Measurements from ENCODE around the gene CSTPP1.
"Not testable (repeated sequence)": the region's sequence is repeated elsewhere in the genome, so short reads cannot be mapped to it uniquely, and the experiment has no call there.

The CSTPP1 gene

DNA sequence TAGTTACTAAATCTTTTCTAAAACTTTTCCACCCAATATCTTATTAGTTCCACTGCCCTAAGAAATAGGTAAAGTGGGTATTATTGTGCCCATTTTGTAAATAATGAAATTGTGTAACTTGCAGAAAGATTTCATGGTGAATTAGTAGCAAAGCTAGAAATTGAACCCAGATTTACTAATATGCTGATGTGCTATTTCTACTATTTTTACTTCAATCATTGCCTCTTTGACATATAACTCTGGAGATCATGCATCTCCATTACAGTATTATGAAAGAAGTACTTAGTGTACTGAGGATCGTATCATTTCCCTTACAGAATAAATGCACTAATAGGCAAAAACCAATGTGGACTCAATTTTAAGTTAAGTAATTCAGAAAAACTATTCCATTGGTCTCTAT is 119.0 kb downstream of the CSTPP1 start:
- no peak for DNase-seq

DNA sequence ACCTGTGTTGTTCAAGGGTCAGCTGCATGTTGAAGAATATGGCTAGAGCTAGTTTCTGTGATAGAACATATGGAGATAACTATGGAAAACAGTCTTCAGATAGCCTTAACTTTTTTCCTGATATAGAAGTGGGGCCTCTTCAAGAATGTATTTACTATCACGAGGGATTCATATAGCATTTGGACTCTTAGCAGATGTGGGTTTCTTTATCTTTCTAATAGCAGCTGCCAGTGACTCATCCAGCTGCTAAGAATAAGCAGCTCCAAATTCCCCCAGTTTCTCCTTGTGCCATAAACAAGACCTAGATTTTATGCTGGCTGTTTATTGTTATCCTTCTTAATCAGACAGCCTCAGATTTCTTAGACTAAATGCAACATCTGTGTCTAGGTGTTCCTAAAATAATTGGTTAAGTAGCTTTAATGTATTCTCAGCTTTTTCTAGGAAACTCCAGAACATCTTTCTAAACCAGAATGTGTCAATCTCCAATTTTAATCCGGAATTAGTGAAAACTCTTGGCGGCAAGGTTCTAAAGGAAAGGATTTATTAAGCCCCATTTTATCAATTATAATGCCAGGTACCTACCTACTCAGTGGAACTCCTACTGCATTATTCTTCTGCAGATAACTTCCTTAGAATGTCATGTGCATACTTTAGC is 119.8 kb downstream of the CSTPP1 start:
- DNase-seq, result no peak

DNA sequence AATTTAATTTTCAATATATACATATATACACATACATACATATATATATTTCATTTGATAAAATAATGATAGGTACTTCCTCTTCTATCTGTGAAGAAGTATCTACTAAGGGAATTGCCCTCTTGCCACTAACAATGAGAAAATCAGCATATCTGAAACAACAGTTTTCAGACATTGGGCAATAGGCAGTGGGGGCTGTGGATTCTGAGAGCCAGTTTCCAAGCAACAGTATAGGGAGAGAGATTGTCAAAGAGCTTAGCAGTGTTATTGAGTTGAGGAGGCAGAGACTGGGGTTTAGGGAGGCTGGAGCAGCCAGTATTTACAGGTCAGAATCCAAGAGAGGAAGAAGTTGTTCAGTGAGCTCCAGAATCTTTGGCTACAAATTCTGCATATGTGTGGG is 120.8 kb downstream of the CSTPP1 start:
- DNase-seq, result no peak

DNA sequence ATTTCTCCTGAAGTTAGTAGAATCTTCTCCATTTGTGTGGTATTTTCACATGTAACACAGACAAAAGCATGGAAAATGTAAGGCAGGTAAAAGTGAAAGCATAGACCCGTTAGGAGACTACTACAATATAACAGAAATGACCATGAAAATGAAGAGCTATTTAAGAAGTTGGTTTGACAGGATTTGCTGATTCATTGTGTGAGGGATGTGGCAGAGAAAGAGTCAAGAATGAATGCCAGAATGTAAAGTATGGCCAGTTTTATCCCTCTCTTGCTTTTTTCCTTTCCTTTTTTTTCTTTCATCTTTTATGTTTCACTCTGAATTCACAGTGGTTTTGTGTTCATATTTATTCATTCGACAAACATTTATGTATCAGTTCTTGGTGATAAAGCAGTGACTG is 124.2 kb downstream of the CSTPP1 start:
- DNase-seq, result no peak

DNA sequence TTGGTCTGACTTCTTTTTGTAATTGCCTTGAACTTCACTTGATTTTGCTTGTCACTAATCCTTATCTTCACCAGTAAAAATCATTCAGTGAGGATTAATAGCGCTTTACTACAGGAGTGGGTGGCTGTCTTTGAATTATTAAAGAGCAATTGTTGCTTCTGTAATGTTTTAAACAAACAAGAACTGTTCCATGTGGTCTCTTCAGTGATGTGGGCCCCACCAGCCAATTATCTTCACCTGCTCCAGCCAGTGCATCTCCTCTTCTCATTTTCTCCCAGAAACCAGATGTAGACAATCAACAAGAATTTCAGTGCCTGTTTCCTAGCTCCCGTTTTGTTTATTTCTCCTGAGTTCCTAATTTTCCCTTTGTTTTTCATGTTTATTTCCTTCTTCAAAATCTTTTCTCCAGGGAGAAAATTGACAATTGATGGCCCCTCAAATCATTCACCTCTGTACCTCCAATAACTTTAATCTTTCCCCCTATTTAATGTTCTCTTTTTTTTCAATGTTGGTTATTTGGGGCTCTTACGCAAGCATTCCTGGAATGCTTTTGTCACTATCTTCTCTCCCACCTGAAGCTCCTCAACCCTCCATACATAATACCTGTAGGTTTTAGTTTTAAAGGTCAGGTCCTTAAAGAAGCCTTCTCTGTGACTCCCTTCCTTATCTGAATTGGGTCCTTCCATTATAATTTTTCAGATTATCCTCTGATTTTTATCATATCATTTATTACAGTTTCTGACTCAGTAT is 125.0 kb downstream of the CSTPP1 start:
- no peak for DNase-seq

DNA sequence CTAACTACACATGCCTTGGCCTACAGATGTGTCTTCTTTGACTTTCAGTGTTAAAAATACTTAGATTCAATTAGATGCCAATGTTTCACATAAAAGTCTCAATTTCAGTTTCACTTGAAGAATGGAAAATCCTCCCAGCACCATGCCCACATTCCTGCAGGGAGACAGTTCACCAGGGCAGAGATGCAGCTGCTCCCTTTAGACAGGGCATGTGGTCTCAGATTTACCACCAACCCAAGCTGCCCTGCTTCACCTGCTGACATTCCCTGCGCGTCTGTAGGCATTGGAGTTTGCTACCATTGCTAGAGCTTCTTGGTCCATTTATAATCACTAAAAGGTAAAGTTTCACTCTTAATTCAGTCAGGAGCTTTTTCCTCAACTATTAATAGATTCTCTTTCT is 126.2 kb downstream of the CSTPP1 start:
- no peak for DNase-seq

DNA sequence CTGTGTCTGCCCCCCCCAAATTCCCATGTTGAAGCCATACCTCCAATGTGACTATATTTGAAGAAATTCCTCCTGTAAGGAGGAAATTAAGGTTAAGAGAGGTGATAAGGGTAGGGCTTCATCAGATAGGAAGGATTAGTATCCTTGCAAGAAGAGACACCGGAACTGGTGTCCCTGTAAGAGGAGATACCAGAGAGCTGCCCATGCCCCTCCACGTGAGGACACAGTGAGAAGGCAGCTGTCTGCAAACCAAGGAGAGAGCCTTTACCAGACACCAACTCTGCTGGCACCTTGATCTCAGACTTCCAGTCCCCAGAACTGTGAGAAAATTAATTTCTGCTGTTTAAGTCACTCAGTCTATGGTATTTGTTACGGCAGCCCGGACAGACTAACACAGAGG is 130.8 kb downstream of the CSTPP1 start:
- DNase-seq, result no peak

DNA sequence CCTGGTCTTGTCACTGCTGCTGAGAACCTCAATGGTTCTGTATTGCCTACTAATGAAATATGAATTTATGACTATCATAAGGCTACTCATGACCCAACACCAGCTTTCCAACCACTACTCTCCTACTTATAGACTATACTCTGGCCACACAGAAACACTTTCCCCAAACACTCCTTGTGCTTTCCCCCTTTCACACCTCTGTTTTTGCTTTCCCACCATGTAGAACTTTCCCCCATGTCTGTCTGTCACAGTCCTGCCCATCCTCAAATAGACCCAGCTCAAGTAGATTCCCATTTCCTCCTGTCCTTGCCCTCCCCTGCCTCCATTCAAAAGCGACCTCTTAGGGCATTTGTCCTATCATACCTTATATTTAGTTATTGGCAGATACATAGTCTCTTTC is 134.2 kb downstream of the CSTPP1 start:
- DNase-seq, result no peak

DNA sequence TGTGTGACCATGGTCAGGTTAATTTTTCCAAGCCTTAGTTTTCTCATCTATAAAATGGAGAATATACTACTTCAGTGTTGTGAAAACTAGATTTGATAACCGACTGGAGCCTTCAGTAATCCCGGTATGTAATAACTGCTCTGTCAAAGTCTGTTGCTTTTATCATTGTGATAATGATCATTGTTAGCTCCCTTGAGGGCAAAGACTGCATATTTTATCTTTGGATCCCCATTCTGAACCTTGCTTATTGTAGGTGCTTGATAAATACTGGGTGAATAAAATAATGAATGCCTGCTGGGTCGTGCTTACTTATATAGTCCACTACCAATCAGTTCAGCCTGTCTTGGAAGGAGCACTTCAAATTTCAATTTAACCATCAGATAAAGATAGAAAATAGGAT is 134.8 kb downstream of the CSTPP1 start:
- DNase-seq, result no peak

DNA sequence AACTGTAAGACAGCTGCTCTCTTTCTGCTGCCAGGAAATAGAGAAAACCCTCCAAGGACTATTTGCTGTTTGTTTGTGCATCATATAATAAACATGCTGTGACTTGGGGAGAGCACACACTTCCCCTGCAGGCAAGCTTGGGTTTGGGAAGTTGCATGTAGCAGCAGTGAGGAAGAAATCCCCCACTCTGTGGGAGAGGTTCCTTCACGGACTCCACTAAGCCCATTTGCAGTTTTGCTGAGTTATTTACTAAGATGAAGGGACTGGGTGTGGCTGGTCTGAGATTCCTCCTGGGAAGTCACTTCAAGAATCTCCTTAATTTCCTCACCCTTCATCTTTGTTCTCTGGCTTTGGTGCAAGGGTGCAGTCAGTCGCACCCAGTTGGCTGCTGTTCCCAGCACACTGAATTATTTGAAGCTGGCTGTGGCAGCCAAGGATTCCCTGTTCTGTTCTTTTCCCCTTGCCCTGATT is 135.3 kb downstream of the CSTPP1 start:
- no peak for DNase-seq

DNA sequence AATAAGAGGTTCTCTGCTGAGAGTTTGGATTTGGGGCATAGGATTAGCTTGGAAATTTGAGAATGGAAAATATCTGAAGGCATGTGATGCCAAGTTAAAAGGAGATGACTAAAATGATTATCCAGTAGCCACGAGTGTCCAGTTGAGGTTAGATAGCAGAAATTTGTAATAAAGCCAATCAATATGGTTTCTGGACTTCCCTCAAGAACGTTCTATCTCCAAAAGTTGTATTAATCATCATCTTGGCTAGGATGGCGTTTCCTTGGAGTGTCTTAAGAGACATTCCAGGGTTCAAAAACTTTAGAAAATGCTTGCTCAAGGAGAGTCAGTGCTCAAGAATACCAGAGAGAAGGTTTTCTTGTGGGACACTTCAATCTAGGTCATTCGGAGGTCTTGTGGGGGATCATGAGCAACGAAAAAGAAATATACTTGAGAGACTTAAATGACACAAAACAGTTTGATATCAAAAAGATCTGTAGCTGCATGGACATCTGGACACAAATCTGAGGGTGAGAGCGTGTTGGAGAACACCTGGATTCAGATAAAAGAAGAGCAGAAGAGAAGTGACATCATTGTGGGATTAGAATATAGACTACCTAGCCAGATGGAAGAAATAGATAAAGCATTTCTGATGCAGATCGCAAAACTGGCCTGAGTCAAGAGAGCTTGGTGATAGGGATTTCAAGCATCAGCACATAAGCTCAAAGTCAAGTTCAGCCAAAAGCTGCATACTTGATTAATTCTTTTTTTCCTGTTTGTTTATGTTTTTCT is 142.4 kb downstream of the CSTPP1 start:
- DNase-seq, result no peak

DNA sequence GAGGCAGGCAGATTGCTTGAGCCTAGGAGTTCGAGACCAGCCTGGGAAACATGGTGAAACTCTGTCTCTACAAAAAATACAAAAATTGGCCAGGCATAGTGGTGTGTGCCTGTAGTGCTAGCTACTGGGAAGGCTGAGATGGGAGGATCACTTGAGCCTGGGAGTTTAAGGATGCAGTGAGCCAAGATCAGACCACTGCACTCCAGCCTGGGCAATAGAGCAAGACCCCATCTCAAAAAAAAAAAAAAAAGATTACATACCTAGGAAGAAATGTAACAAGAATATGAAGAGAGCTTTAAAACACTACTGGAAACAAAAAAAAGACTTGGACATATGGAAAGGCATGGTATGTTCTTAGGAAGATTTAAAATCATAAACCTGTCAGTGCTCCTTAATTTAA is 144.2 kb downstream of the CSTPP1 start:
- DNase-seq, result not testable (repeated sequence)

DNA sequence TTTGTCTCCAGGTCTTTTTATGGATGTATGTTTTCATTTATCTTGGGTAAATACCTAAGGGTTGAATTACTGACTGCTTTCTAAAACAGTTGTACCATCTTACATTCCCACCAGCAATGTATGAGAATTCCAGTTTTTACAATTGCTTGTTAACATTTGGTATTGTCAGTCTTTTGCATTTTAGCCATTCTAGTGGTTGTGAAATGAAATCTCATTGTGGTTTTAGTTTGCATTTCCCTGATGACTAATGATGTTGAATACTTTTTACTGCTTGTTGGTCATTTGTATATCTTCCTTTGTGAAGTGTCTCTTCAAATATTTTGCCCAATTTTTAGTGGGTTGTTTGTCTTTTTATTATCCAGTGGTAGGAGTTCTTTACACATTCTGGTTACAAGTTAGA is 147.4 kb downstream of the CSTPP1 start:
- no peak for DNase-seq

DNA sequence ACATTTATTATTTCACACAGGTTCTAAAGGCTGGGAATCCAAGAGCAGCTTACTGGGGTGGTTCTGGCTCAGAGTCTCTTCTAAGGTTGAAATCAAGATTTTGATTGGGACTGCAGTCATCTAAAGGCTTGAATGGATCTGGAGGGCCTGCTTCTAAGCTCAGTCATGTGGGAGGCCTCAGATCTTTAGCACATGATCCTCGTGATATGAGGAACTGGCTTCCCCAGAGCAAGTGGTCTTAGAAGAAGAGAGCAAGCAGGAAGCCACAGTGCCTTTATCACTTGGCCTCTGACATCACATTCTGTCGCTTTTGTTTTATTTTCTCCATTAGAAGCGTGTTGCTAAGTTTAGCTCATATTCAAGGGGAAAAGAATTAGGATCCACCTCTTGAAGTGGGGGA is 151.2 kb downstream of the CSTPP1 start:
- DNase-seq, result no peak

DNA sequence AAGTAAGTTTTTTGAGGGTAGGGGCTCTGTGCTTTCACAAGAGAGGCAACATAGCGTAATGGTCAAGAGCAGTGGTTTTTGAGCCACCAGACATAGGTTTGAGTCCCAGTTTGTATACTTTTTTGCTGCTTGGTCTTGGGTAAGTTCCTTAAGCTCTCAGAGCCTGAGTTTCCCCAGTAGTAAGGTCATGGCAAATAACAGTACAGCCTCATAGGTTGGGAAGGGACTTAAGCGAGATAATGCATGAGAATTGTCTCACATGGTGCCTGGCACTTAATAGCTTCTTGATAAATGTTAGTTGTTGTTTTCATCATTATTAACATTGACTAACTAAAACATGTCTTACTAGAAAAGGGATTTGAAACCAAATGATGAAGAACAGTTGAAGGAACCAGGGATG is 157.0 kb downstream of the CSTPP1 start:
- DNase-seq, result no peak

DNA sequence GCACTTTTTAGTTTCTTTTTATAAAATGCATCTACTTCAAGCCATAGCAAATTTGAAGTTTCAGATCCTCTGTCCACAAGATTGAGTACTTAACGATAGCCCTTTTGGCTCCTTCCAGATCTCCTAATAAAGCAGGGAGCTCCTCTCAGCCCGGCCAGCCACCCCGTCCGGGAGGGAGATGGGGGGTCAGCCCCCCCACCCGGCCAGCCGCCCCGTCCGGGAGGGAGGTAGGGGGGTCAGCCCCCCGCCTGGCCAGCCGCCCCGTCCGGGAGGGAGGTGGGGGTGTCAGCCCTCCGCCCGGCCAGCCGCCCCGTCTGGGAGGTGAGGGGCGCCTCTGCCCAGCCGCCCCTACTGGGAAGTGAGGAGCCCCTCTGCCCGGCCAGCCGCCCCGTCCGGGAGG is 160.3 kb downstream of the CSTPP1 start:
- not testable (repeated sequence) for DNase-seq

DNA sequence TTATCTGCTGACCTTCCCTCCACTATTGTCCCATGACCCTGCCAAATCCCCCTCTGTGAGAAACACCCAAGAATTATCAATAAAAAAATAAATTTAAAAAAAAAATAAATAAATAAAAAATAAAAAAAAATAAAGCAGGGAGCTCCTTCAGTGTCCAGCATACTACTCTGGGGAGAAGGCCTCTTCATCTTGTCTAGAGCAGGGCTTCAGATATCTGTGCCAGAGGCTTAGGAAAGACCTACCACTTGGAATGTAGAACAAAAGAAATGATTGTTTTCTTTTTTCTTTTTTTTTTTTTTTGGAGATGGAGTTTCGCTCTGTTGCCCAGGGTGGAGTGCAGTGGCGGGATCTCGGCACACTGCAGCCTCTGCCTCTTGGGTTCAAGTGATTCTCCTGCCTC is 161.7 kb downstream of the CSTPP1 start:
- DNase-seq, result not testable (repeated sequence)

DNA sequence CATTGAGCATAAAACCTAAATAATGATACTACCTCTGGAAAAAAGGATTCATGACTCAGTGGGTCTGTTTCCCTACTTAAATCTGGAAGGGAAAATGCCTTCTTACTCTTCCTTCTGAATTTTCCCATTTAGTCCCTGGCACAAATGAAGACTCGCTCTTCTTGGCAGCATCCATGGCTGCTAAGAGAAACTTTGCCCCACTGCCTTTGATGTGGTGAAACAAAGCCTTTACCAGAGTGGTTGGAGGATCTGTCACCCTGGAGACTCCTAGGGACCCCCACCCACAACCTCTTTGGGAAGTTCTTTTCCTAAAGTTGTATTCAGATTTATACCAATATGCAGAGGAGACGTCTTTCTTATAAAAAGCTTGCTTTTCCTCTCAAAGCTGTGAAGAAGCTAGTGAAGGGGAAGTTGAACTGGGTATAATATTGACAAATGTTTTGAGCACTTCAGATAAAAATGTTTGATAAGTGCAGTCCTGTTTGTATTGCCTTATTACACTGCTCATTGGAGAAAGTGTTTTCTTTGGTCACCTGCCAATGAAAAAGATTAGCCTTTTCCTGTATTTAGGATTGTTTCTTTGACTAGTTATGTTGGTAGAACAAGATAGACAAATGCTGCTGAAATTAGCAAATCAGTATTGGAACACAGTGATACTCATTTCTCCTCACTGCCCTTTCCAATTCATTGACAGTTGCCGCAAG is 162.8 kb downstream of the CSTPP1 start:
- DNase-seq, result no peak

DNA sequence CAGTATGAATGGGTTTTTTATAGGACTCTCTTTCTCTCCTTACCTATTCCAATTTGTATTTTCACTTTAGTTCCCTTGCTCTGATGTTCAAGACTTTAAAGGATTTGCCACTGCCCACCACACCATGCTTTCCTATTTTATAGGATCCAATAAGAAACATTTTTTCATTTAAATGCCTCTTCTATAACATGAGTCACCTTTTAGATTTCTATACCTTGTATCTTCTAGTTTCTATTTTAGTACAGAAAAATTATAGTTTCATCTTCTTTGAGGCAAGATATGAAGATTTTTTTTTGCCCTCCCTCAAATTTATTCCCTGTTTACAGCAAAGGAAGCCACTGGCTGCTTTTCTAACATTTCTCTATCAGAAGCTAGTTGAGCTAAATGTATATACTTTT is 163.4 kb downstream of the CSTPP1 start:
- DNase-seq, result no peak

DNA sequence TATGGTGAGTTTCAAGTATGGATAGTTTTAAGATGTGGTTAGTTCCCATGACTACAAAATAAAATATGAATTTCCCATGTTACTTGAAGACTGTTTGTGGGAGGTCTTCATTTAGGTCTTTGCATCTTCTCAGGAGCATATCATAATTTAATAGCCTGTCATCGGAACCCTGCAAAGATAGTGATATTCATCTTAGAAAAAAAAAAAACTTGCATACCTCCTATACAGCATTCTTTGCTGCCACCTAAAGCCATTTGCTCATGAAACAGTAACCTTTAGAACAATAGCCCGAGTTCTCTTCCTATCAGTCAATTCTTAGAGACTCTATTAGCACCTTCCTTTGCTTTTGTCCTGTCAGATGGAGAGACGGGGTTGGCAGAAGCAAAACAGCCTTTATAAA is 164.8 kb downstream of the CSTPP1 start:
- no peak for DNase-seq

DNA sequence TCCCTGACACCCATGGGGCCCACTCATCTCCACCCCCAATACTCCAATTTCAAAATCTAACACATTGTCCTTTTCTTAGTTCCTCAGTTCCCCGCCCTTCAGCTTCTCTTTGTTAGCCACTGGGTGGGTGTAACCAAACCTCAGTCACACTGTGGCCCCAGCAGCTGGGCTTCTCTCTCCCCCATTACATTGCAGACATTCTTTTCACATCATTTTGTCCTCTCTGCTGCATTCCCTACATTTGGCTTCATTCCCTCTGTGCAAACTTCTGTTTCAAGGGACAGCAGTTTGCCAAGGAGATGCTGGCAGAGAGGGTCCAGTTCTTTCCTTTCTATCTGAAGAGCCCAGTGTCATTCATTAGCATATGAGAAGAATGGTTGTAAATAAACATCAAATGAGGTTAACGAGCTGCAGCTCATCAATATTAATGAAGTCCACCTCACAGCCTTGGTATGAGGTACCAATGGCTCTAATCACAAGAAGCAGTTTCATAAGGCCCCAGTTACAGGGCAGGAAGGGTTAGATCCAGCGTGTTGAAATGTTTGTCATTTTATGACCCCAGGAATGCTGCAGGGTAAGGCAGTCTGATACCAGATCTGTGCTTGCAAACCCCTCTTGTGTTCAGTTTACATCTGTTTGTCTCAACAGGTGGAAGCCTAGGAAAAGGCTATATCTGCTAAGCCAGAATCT is 167.8 kb downstream of the CSTPP1 start:
- no peak for DNase-seq

DNA sequence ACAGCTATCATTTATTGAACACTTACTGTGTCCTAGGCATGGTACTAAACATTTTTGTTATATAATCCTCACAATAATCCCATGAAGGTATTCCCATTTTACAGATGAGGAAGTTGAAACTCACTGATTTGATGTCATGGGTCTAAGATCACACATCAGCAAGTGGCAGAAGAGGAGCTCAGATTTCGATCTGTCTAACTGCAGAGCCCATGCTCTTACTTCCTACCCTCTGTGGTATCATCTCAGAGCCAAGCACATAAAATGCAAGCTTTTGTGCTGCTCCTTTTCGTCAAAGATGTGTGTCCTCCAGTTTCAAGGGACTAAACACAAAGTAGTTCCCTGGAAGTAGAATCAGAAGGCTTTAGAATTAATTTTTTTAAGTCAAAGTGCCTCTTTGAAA is 169.0 kb downstream of the CSTPP1 start:
- no peak for DNase-seq

DNA sequence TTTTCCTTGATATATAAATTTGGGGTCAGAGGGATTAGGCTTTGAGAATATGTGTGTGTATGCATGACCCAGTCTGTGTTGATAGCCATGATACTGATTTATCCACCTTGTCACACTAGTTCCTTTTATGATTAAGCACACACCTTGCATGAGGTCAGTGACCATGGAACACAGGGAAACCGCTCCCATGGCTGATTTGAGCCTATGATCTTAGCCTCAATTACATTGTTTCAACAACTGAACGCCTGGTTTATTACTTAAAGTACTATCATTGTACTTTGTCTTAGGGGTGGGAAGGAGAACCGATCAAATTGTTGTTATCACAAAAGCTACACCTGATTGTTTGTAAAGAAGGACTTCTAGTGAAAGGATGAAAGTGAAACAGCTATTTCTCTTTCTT is 169.4 kb downstream of the CSTPP1 start:
- DNase-seq, result no peak
